ENCODE measurements around the gene KIF23. TPM values are rescaled to one million over a fixed set of nuclear protein-coding genes. Genes with fewer than 3 reads are reported as not detected.

KIF23 gene
- total RNA-seq, 4 donors from 2014 or later: 1.9 to 11.5 (median 5.2) TPM

DNA sequence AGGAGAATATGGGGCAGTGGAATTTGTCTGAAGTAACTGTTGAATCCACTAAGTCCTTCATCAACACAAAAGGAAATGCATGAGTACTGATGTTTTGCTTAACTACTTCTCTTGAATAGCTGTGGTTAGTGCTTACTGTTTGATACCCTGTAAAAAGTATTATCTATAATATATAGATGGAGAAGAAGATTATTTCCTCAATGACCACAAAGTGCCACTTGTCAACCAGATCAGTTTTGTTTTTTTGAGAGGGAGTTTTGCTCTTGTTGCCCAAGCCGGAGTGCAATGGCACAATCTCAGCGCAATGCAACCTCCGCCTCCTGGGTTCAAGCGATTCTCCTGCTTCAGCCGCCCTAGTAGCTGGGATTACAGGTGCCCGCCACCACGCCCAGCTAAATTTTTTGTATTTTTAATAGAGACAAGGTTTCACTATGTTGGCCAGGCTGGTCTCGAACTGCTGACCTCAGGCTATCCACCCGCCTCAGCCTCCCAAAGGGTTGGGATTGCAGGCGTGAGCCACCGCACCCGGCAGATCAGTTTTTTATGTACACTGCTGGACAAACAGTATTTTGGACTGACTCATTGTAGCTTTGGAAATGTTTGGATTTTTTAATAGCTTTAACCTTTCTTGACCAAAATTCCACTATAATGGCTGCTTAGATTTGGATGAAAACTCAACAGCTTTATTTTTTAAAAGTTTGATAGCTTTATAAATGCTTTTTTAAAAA, 37.0 kb downstream of the KIF23 start:
- in situ Hi-C loops (cut with MboI; ENCODE audit: low pct_ligation_motif_present in 1 of 4, low pct_unique_long_range_greater_than_20kb in 1 of 4, low sequenced_read_pairs in 3 of 4): no loop called here
- TF ChIP-seq POLR2AphosphoS5 (IDR thresholded peaks at IDR 0.05): no peak
- TF ChIP-seq, protein P1, sequence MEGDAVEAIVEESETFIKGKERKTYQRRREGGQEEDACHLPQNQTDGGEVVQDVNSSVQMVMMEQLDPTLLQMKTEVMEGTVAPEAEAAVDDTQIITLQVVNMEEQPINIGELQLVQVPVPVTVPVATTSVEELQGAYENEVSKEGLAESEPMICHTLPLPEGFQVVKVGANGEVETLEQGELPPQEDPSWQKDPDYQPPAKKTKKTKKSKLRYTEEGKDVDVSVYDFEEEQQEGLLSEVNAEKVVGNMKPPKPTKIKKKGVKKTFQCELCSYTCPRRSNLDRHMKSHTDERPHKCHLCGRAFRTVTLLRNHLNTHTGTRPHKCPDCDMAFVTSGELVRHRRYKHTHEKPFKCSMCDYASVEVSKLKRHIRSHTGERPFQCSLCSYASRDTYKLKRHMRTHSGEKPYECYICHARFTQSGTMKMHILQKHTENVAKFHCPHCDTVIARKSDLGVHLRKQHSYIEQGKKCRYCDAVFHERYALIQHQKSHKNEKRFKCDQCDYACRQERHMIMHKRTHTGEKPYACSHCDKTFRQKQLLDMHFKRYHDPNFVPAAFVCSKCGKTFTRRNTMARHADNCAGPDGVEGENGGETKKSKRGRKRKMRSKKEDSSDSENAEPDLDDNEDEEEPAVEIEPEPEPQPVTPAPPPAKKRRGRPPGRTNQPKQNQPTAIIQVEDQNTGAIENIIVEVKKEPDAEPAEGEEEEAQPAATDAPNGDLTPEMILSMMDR (IDR thresholded peaks at IDR 0.05): no peak
- no peak for TF ChIP-seq EP300 (IDR thresholded peaks at IDR 0.05; ENCODE audit: low read depth)
- TF ChIP-seq POLR2A (IDR thresholded peaks at IDR 0.05): no peak
- Histone ChIP-seq H3K27me3 (no peaks in the 10 kb centered on the region), H3K4me1 (peaks cover 14 to 33% (median 24%) of the 10 kb centered on the region in 4 donors), H3K27ac (peak overlapping the region; percentile 95 to 97 (median 96)), H3K36me3 (no peaks in the 10 kb centered on the region), H3K9me3 (no peaks in the 10 kb centered on the region), H3K4me3 (no peak overlapping the region)
- intact Hi-C loops (cut with DNase I; ENCODE audit: low total_unique reads): no loop called here
- 89% methylated on average over 12 of the region's 12 CpGs; no CpG with 5 or more reads in 1 of the 2 donors for WGBS, 2 donors (ENCODE audit: low coverage in 1 of 2)
- no peak for DNase-seq

DNA sequence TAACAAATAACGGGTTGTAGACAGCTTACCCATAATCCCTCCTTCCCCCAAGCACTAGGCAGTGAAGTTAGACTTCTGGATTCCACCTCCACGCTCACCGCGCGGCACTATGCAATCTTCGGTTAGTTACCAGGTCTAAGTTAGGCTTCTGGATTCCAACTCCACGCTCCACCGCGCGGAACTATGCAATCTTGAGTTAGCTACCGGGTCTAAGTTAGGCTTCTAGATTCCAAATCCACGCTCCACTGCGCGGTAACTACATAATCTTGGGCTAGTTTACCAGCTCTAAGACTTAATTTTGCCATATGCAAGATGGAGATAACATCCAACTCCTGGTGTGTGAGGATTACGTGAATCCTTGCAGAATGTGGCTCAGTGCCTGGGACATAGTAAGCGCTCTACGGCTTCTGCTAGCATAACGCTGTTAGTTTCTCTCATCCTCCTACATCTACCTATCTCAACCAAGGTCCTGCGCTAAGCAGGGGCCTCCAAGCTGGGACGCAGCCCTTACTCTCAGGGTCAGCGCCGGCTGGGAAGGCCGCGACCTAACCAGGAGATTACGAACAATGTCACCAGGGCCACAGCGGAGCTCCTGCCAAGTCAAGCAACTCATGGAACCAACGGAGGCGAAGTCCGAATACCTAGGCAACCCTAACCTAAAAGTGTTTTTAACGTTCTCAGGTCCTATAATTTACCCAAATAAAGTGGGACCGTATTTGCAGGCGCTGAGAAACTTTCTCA, 38.0 kb downstream of the KIF23 start:
- Histone ChIP-seq H3K4me3 (peak overlapping the region; percentile 38 to 88 (median 83)), H3K36me3 (peaks cover 0 to 8% (median 0%) of the 10 kb centered on the region in 4 donors), H3K9me3 (no peaks in the 10 kb centered on the region), H3K27ac (peak overlapping the region; percentile 95 to 97 (median 96)), H3K27me3 (no peaks in the 10 kb centered on the region), H3K4me1 (peaks cover 14 to 33% (median 24%) of the 10 kb centered on the region in 4 donors)
- TF ChIP-seq, protein P1 (IDR thresholded peaks at IDR 0.05): no peak
- TF ChIP-seq POLR2A (IDR thresholded peaks at IDR 0.05): no peak
- TF ChIP-seq EP300 (IDR thresholded peaks at IDR 0.05; ENCODE audit: low read depth): no peak
- no peak for TF ChIP-seq POLR2AphosphoS5 (IDR thresholded peaks at IDR 0.05)
- intact Hi-C loops (cut with DNase I; ENCODE audit: low total_unique reads): no loop called here
- DNase-seq: no peak
- in situ Hi-C loops (cut with MboI; ENCODE audit: low pct_ligation_motif_present in 1 of 4, low pct_unique_long_range_greater_than_20kb in 1 of 4, low sequenced_read_pairs in 3 of 4): no loop called here
- WGBS, 2 donors (ENCODE audit: low coverage in 1 of 2): 7 to 42% methylated on average over 6 to 32 of the region's 32 CpGs

DNA sequence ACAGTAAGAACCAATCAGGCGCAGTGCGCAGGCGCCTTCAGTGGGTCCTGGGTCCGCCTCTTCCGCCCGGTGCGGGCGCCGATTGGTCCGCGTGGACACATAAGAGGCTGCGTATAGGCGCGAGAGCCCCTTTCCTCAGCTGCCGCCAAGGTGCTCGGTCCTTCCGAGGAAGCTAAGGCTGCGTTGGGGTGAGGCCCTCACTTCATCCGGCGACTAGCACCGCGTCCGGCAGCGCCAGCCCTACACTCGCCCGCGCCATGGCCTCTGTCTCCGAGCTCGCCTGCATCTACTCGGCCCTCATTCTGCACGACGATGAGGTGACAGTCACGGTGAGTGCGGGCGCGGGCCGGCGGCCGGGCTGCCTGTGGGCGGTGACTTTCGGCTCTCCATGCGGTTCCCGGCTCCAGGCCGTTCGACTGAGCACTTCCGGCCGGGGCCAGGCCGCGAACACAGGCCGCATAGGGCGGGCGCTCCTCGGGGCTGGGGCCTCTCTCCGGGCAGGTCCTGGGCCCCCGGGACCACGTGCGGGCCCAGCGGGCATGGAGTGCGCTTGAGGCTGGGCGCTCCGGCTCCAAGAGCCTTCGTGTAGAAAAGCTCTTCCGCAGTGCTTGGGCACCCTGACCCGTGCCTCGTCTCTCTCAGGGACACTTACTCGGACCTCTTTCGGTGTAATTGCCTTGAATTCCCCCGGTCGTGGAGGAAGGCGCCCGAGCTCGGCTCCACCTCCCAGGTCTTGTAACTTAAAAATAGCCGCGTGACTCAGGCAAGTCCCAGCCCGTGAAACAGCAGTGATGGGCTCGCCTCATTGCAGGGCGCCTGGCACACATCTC, 38.8 kb downstream of the KIF23 start, which contains the start of gene RPLP1:
Gene RPLP1 (plus strand): TSS at position 127 of the 830 bp plus-strand sequence. CDS start 131 bp downstream, at position 258.
- intact Hi-C loops (cut with DNase I; ENCODE audit: low total_unique reads) (no loop called here), in situ Hi-C loops (cut with MboI; ENCODE audit: low pct_ligation_motif_present in 1 of 4, low pct_unique_long_range_greater_than_20kb in 1 of 4, low sequenced_read_pairs in 3 of 4) (no loop called here)
- Histone ChIP-seq H3K27me3 (no peaks in the 10 kb centered on the region), H3K4me1 (peaks cover 14 to 33% (median 24%) of the 10 kb centered on the region in 4 donors), H3K36me3 (peaks cover 0 to 8% (median 0%) of the 10 kb centered on the region in 4 donors), H3K4me3 (peak within 1 kb of the TSS; percentile 76 to 88 (median 83)), H3K27ac (peak within 1 kb of the TSS; percentile 95 to 97 (median 96)), H3K9me3 (no peaks in the 10 kb centered on the region)
- peak; percentile 94 for TF ChIP-seq POLR2A (IDR thresholded peaks at IDR 0.05)
- no peak for TF ChIP-seq EP300 (IDR thresholded peaks at IDR 0.05; ENCODE audit: low read depth)
- TF ChIP-seq, protein P1 (IDR thresholded peaks at IDR 0.05): no peak
- TF ChIP-seq POLR2AphosphoS5 (IDR thresholded peaks at IDR 0.05): peak; percentile 97 to 99 (median 99)
- 0% methylated on average over 12 to 45 of the region's 77 CpGs for whole genome bisulfite sequencing, 2 donors (ENCODE audit: low coverage in 1 of 2)
- peak; percentile 97 for DNase-seq

Data from transverse colon (tissue), 4 donors.